ENCODE measurements around the gene INPP4A.

GRCh38 chr2:98461498-98462049 is 16.9 kb downstream of the INPP4A start:
- no peak for TF ChIP-seq CTCF (IDR thresholded peaks at IDR 0.05)
- TF ChIP-seq POLR2A (IDR thresholded peaks at IDR 0.05): no peak

All from esophagus squamous epithelium (tissue), 4 donors.